Measurements from ENCODE around the gene ZNF783. TPM values are rescaled to one million over a fixed set of nuclear protein-coding genes. Genes with fewer than 3 reads are reported as not detected.
A peak's percentile ranks its signal among the peaks of the same experiment; 100 is the strongest.

The ZNF783 gene
- total RNA-seq, 5 donors from 2014 or later (not counting 1 experiment from before 2014, with no cell fraction given), result 31.1 to 49.4 (median 46.6) TPM

DNA sequence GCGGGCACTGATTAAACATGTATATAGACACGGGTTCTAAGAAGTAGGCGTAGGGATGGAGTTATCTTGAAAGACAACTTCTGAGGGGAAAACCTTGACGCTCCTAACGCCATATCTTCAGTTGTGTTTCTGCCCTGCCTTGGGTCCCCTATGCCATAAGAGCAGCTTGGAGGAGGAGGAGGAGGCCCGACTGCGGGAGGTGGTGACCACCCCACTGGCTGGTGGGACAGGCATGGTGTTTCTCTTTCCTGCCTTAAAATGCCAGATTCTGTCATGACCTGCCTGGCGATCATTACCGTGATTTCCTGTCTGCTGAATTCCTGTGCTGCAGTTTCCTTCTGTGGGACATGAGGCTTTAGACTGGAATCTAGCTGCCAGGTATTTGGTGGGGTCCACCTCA lies 15.9 kb downstream of the ZNF783 start:
- no peak for ATAC-seq (replicated peaks in 1 of 4)
- Histone ChIP-seq H3K4me3 (ENCODE audit: control insufficient read depth in 1 of 2, extremely low read depth in 1 of 2, low read length in 1 of 2) (no peak overlapping the region), H3K9me3 (no peaks in the 10 kb centered on the region), H3K27me3 (replicated peaks in 1 of 2; ENCODE audit: control insufficient read depth in 2 of 2, extremely low read depth in 1 of 2, insufficient read depth in 2 of 2, low read length in 1 of 2) (no peaks in the 10 kb centered on the region), H3K4me1 (ENCODE audit: control insufficient read depth in 1 of 2, extremely low read depth in 1 of 2, insufficient read depth in 2 of 2, low read length in 2 of 2) (no peaks in the 10 kb centered on the region), H3K27ac (ENCODE audit: low read length) (no peak overlapping the region), H3K36me3 (ENCODE audit: control insufficient read depth in 2 of 2, extremely low read depth in 1 of 2, insufficient read depth in 1 of 2, low read length in 1 of 2) (peaks cover 12 to 53% of the 10 kb centered on the region in 2 donors)
- Mint-ChIP-seq H3K27me3 (no peaks in the 10 kb centered on the region), H3K4me3 (no peak overlapping the region), H3K4me1 (peaks cover 8 to 12% (median 11%) of the 10 kb centered on the region in 3 donors), H3K36me3 (peaks cover 50% of the 10 kb centered on the region), H3K9me3 (no peaks in the 10 kb centered on the region), H3K27ac (no peak overlapping the region)
- 98% methylated on average over 6 of the region's 9 CpGs for WGBS (ENCODE audit: insufficient coverage)
- POLR2A ChIA-PET, result no interaction called here
- DNase-seq, result no peak
- CTCF ChIA-PET, result no interaction called here

DNA sequence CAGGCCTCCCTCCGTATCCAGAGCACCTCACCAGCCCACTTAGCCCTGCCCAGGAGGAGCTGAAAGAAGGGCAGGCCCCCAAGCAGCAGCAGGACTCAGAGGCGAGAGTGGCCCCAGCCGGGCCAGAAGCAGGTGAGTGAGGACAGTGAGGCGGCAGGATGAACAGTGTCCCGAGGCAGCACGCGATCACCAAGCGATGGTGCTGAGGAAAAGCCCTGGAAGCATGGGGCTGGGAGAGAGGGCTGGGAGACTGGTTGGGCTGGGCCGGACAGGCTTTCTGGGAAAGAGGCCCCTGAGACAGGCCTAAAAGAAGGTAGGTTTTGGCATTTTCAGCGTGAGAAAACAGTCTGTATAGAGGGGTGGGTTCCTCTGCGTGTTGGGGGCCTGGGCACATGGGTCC lies 16.4 kb downstream of the ZNF783 start:
- peaks cover 8 to 12% (median 9%) of the 10 kb centered on the region in 3 donors for H3K4me1 Mint-ChIP-seq
- no peak overlapping the region for H3K27ac ChIP-seq (ENCODE audit: low read length)
- no peaks in the 10 kb centered on the region for H3K27me3 Mint-ChIP-seq
- peaks cover 47% of the 10 kb centered on the region for H3K36me3 Mint-ChIP-seq
- no peaks in the 10 kb centered on the region for H3K9me3 ChIP-seq
- ChIA-PET CTCF (no interaction called here), POLR2A (no interaction called here)
- no peak overlapping the region for H3K27ac Mint-ChIP-seq
- H3K4me1 ChIP-seq (ENCODE audit: control insufficient read depth in 1 of 2, extremely low read depth in 1 of 2, insufficient read depth in 2 of 2, low read length in 2 of 2), result peaks cover 0 to 1% of the 10 kb centered on the region in 2 experiments
- no peaks in the 10 kb centered on the region for H3K9me3 Mint-ChIP-seq
- ATAC-seq (replicated peaks in 1 of 4) (no peak), DNase-seq (no peak)
- no peaks in the 10 kb centered on the region for H3K27me3 ChIP-seq (replicated peaks in 1 of 2; ENCODE audit: control insufficient read depth in 2 of 2, extremely low read depth in 1 of 2, insufficient read depth in 2 of 2, low read length in 1 of 2)
- WGBS (ENCODE audit: insufficient coverage), result 95% methylated on average over 11 of the region's 11 CpGs
- H3K4me3 Mint-ChIP-seq, result no peak overlapping the region
- H3K36me3 ChIP-seq (ENCODE audit: control insufficient read depth in 2 of 2, extremely low read depth in 1 of 2, insufficient read depth in 1 of 2, low read length in 1 of 2), result peaks cover 12 to 53% of the 10 kb centered on the region in 2 donors
- H3K4me3 ChIP-seq (ENCODE audit: control insufficient read depth in 1 of 2, extremely low read depth in 1 of 2, low read length in 1 of 2), result no peak overlapping the region

DNA sequence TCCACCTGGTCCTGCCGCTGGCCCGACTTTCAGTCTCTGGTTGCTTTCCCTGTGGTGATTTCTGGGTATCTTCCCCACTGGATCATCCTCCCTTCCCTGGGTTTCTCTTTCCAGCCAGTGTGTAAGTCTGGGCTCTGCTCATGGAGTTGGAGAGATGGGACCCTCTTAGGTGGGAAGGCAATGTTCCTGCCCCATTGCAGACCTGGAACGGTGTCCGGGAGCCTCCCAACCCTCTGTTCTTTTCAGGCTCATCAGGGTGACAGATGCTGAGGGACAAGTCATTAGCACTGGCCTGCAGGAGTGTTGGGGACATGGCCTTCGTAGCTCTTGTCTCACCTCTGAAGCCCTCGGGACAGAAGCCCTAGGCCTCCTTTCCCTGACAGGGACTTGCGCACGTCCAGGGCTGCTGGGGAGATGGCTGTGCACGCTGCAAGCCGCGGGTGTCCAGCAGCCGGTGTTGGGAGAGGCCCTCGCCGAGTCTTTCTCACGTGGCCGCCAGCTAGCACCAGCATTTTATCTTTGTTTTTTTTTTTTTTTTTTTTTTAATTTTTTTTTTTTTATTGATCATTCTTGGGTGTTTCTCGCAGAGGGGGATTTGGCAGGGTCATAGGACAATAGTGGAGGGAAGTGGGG lies 17.2 kb downstream of the ZNF783 start:
- H3K4me3 Mint-ChIP-seq, result no peak overlapping the region
- no peak overlapping the region for H3K27ac Mint-ChIP-seq
- no peak overlapping the region for H3K4me3 ChIP-seq (ENCODE audit: control insufficient read depth in 1 of 2, extremely low read depth in 1 of 2, low read length in 1 of 2)
- ATAC-seq (replicated peaks in 1 of 4) (no peak), DNase-seq (no peak)
- peaks cover 12 to 53% of the 10 kb centered on the region in 2 donors for H3K36me3 ChIP-seq (ENCODE audit: control insufficient read depth in 2 of 2, extremely low read depth in 1 of 2, insufficient read depth in 1 of 2, low read length in 1 of 2)
- H3K27me3 Mint-ChIP-seq, result no peaks in the 10 kb centered on the region
- 94% methylated on average over 2 of the region's 17 CpGs for WGBS (ENCODE audit: insufficient coverage)
- H3K4me1 ChIP-seq (ENCODE audit: control insufficient read depth in 1 of 2, extremely low read depth in 1 of 2, insufficient read depth in 2 of 2, low read length in 2 of 2), result peaks cover 4 to 10% of the 10 kb centered on the region in 2 experiments
- ChIA-PET POLR2A (interaction anchor here in 1 of 2 donors (0.6 kb wide), 1 partner anchor 170 kb away, joined by 6 read pairs; no protein-coding TSS in a partner anchor), CTCF (interaction anchor here (0.7 kb wide), 2 partner anchors 18 to 154 kb away, joined by 4 to 6 read pairs; no protein-coding TSS in a partner anchor)
- H3K36me3 Mint-ChIP-seq, result peaks cover 42% of the 10 kb centered on the region
- H3K9me3 Mint-ChIP-seq, result no peaks in the 10 kb centered on the region
- peaks cover 10 to 16% (median 12%) of the 10 kb centered on the region in 3 donors for H3K4me1 Mint-ChIP-seq
- no peak overlapping the region for H3K27ac ChIP-seq (ENCODE audit: low read length)
- no peaks in the 10 kb centered on the region for H3K27me3 ChIP-seq (replicated peaks in 1 of 2; ENCODE audit: control insufficient read depth in 2 of 2, extremely low read depth in 1 of 2, insufficient read depth in 2 of 2, low read length in 1 of 2)
- no peaks in the 10 kb centered on the region for H3K9me3 ChIP-seq

DNA sequence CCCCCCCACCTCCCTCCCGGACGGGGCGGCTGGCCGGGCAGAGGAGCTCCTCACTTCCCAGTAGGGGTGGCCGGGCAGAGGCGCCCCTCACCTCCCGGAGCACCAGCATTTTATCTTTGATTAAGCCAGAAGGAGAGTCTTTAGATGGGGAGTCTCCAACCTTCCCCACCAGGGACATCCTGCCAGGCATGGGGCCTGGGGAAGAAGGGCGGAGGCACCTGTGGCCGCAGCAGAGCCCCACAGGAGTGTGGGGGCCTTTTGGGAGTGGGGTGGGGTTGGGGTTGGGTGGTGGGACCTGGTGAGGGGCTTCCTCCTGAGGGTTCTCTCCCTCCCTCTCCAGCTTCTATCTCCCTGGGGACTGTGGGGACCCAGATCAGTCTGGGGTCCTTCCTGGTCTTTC lies 18.2 kb downstream of the ZNF783 start:
- H3K27ac ChIP-seq (ENCODE audit: low read length), result no peak overlapping the region
- H3K4me3 ChIP-seq (ENCODE audit: control insufficient read depth in 1 of 2, extremely low read depth in 1 of 2, low read length in 1 of 2), result no peak overlapping the region
- no peak for ATAC-seq (replicated peaks in 1 of 4)
- Mint-ChIP-seq H3K27me3 (no peaks in the 10 kb centered on the region), H3K27ac (no peak overlapping the region), H3K36me3 (peaks cover 35% of the 10 kb centered on the region), H3K4me1 (peaks cover 10 to 21% (median 19%) of the 10 kb centered on the region in 3 donors), H3K9me3 (no peaks in the 10 kb centered on the region), H3K4me3 (no peak overlapping the region)
- POLR2A ChIA-PET, result no interaction called here
- H3K27me3 ChIP-seq (replicated peaks in 1 of 2; ENCODE audit: control insufficient read depth in 2 of 2, extremely low read depth in 1 of 2, insufficient read depth in 2 of 2, low read length in 1 of 2), result no peaks in the 10 kb centered on the region
- no peaks in the 10 kb centered on the region for H3K9me3 ChIP-seq
- WGBS (ENCODE audit: insufficient coverage), result no CpG with 5 or more reads among the region's 9 CpGs
- peaks cover 11 to 17% of the 10 kb centered on the region in 2 experiments for H3K4me1 ChIP-seq (ENCODE audit: control insufficient read depth in 1 of 2, extremely low read depth in 1 of 2, insufficient read depth in 2 of 2, low read length in 2 of 2)
- CTCF ChIA-PET, result no interaction called here
- DNase-seq, result no peak
- H3K36me3 ChIP-seq (ENCODE audit: control insufficient read depth in 2 of 2, extremely low read depth in 1 of 2, insufficient read depth in 1 of 2, low read length in 1 of 2), result peaks cover 8 to 53% of the 10 kb centered on the region in 2 donors

DNA sequence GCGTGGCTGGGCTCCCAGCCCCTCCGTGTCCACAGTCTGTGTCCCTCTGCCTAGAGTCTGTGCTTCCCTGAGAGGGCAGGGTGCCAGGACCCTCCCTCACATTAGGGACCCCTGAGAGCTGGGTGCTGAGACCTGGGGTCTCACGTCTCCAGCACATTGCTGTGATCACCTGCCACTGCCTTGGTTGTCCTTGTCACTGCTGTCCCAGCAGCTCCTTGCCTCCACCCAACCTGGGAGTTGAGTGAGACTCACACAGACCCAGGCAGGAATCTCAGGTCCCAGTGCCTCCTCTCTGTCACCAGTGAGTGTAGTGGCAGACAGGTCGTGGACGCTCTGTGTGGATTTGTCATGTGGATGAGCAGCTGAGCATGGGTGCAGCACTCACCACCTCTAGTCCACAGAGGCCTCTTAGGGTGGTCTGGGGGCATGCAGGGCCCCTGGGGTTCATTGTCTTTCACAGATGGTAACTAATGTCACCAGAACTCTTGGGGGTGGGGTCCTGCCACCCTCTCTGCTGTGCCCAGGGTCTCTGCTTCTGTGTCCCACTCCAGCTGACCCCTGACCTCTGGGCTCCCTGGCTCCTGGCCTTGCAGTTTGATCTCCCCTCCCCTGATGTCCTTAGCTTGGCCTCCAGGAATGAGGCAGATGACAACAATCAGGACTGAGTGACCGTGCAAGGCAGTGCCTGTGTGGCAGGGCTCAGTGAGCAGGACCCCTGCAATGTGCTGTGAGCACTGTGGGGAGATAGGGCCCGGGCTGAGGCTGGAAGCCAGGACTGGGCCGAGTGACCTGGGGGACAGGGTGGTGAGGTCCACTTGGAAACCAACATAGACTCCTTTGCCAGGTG lies 18.9 kb downstream of the ZNF783 start:
- peaks cover 5 to 47% of the 10 kb centered on the region in 2 donors for H3K36me3 ChIP-seq (ENCODE audit: control insufficient read depth in 2 of 2, extremely low read depth in 1 of 2, insufficient read depth in 1 of 2, low read length in 1 of 2)
- H3K4me1 ChIP-seq (ENCODE audit: control insufficient read depth in 1 of 2, extremely low read depth in 1 of 2, insufficient read depth in 2 of 2, low read length in 2 of 2), result peaks cover 11 to 24% of the 10 kb centered on the region in 2 experiments
- no peaks in the 10 kb centered on the region for H3K9me3 ChIP-seq
- no peak overlapping the region for H3K27ac Mint-ChIP-seq
- ATAC-seq (replicated peaks in 1 of 4), result no peak
- peaks cover 34% of the 10 kb centered on the region for H3K36me3 Mint-ChIP-seq
- no peaks in the 10 kb centered on the region for H3K27me3 ChIP-seq (replicated peaks in 1 of 2; ENCODE audit: control insufficient read depth in 2 of 2, extremely low read depth in 1 of 2, insufficient read depth in 2 of 2, low read length in 1 of 2)
- peaks cover 16 to 26% (median 23%) of the 10 kb centered on the region in 3 donors for H3K4me1 Mint-ChIP-seq
- ChIA-PET POLR2A (no interaction called here), CTCF (no interaction called here)
- H3K4me3 Mint-ChIP-seq, result peak overlapping the region in 1 of 3 donors; percentile 39
- H3K27me3 Mint-ChIP-seq, result no peaks in the 10 kb centered on the region
- DNase-seq, result no peak
- H3K27ac ChIP-seq (ENCODE audit: low read length), result no peak overlapping the region
- no peaks in the 10 kb centered on the region for H3K9me3 Mint-ChIP-seq
- H3K4me3 ChIP-seq (ENCODE audit: control insufficient read depth in 1 of 2, extremely low read depth in 1 of 2, low read length in 1 of 2), result no peak overlapping the region
- WGBS (ENCODE audit: insufficient coverage), result 99% methylated on average over 8 of the region's 8 CpGs

DNA sequence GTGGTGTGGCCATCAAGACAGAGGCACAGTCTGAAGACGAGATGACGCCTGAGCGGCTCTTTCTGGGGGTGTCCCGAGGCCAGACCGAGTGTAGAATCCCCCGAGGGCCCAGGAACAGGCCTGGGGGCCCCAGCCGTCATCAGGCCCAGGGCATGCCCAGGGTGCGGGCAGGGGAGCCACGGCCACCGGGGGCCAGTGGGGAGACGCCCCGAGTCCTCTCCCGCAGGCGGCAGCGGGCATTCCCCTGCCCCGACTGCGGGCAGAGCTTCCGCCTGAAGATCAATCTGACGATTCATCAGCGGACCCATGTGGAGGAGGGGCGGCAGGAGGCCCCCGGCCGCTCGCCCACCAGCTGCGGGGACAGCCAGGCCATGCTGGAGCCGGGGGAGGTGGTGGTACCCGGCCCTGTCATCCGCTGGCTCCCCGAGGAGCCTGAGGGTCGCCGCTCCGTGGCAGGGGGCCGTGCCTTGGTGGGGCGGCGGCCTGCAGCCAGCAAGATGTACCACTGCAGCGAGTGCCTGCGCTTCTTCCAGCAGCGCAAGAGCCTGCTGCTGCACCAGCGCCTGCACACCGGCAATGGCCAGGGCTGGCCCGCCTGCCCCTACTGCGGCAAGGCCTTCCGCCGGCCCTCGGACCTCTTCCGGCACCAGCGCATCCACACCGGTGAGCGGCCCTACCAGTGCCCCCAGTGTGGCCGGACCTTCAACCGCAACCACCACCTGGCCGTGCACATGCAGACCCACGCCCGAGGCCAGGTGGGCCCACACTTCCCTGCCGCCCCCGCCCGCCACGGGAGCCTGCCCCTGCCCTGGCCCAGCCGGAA lies 19.7 kb downstream of the ZNF783 start:
- peaks cover 5 to 40% of the 10 kb centered on the region in 2 donors for H3K36me3 ChIP-seq (ENCODE audit: control insufficient read depth in 2 of 2, extremely low read depth in 1 of 2, insufficient read depth in 1 of 2, low read length in 1 of 2)
- ATAC-seq (replicated peaks in 1 of 4) (no peak), DNase-seq (no peak)
- ChIA-PET CTCF (no interaction called here), POLR2A (no interaction called here)
- peak overlapping the region in 1 of 3 donors; percentile 39 for H3K4me3 Mint-ChIP-seq
- no peak overlapping the region for H3K4me3 ChIP-seq (ENCODE audit: control insufficient read depth in 1 of 2, extremely low read depth in 1 of 2, low read length in 1 of 2)
- peaks cover 29% of the 10 kb centered on the region for H3K36me3 Mint-ChIP-seq
- H3K27ac ChIP-seq (ENCODE audit: low read length), result no peak overlapping the region
- H3K9me3 Mint-ChIP-seq, result no peaks in the 10 kb centered on the region
- H3K4me1 ChIP-seq (ENCODE audit: control insufficient read depth in 1 of 2, extremely low read depth in 1 of 2, insufficient read depth in 2 of 2, low read length in 2 of 2), result peaks cover 15 to 32% of the 10 kb centered on the region in 2 experiments
- WGBS (ENCODE audit: insufficient coverage), result 95% methylated on average over 56 of the region's 59 CpGs
- no peaks in the 10 kb centered on the region for H3K27me3 ChIP-seq (replicated peaks in 1 of 2; ENCODE audit: control insufficient read depth in 2 of 2, extremely low read depth in 1 of 2, insufficient read depth in 2 of 2, low read length in 1 of 2)
- peaks cover 25 to 35% (median 31%) of the 10 kb centered on the region in 3 donors for H3K4me1 Mint-ChIP-seq
- no peak overlapping the region for H3K27ac Mint-ChIP-seq
- H3K9me3 ChIP-seq, result no peaks in the 10 kb centered on the region
- no peaks in the 10 kb centered on the region for H3K27me3 Mint-ChIP-seq

Data from T-cell (primary cell).